Sigmoid colon (tissue), 7 donors: ENCODE data around the gene IL17RE. TPM values are rescaled to one million over a fixed set of nuclear protein-coding genes. Genes with fewer than 3 reads are reported as not detected.

Source experiments
- DNase-seq: peaks from one replicate; pipeline ENCODE4 v3.0.0-alpha.2; 2019
- H3K27ac ChIP-seq, 4 donors: fragments of 200-600 bp; sonication (generic); one replicate each; pipeline ENCODE4 v1.5.1; 2016 to 2019; ENCODE audit warnings: mild to moderate bottlenecking in 1 of 4
- H3K27me3 ChIP-seq, 3 donors: fragments of 200-600 bp; sonication (generic); one replicate each; pipeline ENCODE4 v1.5.1; 2019; ENCODE audit warnings: mild to moderate bottlenecking in 1 of 3
- H3K36me3 ChIP-seq, 4 donors: fragments of 200-600 bp; sonication (generic); one replicate each; pipeline ENCODE4 v1.5.1; 2016 to 2019
- H3K4me1 ChIP-seq, 4 donors: fragments of 200-600 bp; sonication (generic); one replicate each; pipeline ENCODE4 v1.5.1; 2017 to 2019
- H3K4me3 ChIP-seq, 4 donors: fragments of 200-600 bp; sonication (generic); one replicate each; pipeline ENCODE4 v1.5.1; 2017 to 2019; ENCODE audit warnings: mild to moderate bottlenecking in 2 of 4, moderate library complexity in 1 of 4
- H3K9me3 ChIP-seq, 4 donors: fragments of 200-600 bp in 3 of 4; sonication (generic) in 3 of 4; one replicate each; pipeline versions ENCODE4 v1.5.1 to v1.6.1; 2013 to 2019
- EP300 ChIP-seq, 4 donors: sonication (generic); formaldehyde crosslinking; IDR thresholded peaks; one replicate each; pipeline ENCODE4 v1.6.1; 2017; ENCODE audit warnings: antibody characterized with exemption in 4 of 4
- POLR2A ChIP-seq, 2 donors: fragments of 450-650 bp; IDR thresholded peaks; one replicate each; pipeline ENCODE4 v1.6.1; 2016; ENCODE audit warnings: antibody characterized with exemption in 2 of 2, mild to moderate bottlenecking in 2 of 2, moderate library complexity in 2 of 2
- POLR2AphosphoS5 ChIP-seq, 4 donors: sonication (generic); formaldehyde crosslinking; IDR thresholded peaks; one replicate each; pipeline ENCODE4 v1.6.1; 2017; ENCODE audit warnings: antibody characterized with exemption in 4 of 4
- WGBS, 2 donors: extraction: QIAGEN DNeasy Blood & Tissue Kit; methylation state at CpG; one replicate each; pipeline ENCODE4 v1.1.7; 2013; 5-methylcytosine and 5-hydroxymethylcytosine counted together
- intact Hi-C: fragments of 100-400 bp; cut with DNase I; formaldehyde crosslinking; loops from one replicate; pipeline ENCODE4 v1.15.1; 2023
- polyA plus RNA-seq, 3 donors: library from polyadenylated mRNA; stranded (reverse); fragments of 200-250 nt; gene quantifications; one replicate each; pipeline ENCODE4 v1.2.3, GENCODE V29; 2013
- total RNA-seq, 4 donors: library from RNA; depleted of rRNA; stranded (reverse); fragments of >200 nt; gene quantifications; one replicate each; pipeline ENCODE4 v1.1.0, GENCODE V29; 2016
- TF ChIP-seq, protein P1 (sequence below), 4 experiments: fragments of 450-650 bp in 3 of 4; fragments of 200-600 bp in 1 of 4; IDR thresholded peaks; one replicate each; pipeline ENCODE4 v1.5.1; 2016 to 2019; ENCODE audit warnings: antibody characterized with exemption in 4 of 4, mild to moderate bottlenecking in 3 of 4, moderate library complexity in 2 of 4
- donor health status: healthy with polysubstance abuse.
- donor health status: Bipolar disorder and iron deficiency.
- donor health status: healthy.

IL17RE gene
- total and polyA plus RNA-seq, 7 donors, result 0.68 to 46.3 (median 2.5) TPM

DNA sequence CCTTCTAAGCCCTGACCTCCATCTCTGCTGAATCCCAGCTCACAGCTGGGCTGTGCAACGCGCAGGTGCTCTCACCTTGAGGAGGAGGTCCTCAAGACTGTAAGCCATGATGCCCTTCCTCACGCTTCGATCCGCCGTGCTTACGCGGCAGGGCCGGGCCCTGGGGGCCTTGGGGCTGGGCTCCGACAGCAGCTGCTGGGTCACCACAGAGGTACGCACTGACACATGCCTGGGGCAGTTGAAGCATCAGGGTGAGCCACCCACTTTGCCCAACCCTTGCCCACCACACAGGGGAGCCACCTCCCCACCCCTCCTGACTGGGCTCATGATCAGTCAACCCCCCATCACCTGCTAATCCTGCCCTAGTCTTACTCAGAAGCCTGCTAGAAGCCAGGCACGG lies 25.7 kb upstream of the IL17RE start:
- H3K27ac ChIP-seq, result no peak overlapping the region
- H3K9me3 ChIP-seq, result no peaks in the 10 kb centered on the region
- H3K4me3 ChIP-seq, result no peak overlapping the region
- H3K4me1 ChIP-seq, result no peaks in the 10 kb centered on the region
- no peaks in the 10 kb centered on the region for H3K36me3 ChIP-seq
- TF ChIP-seq POLR2A (IDR thresholded peaks at IDR 0.05) (no peak), EP300 (IDR thresholded peaks at IDR 0.05) (no peak), POLR2AphosphoS5 (IDR thresholded peaks at IDR 0.05) (no peak)
- TF ChIP-seq, protein P1, sequence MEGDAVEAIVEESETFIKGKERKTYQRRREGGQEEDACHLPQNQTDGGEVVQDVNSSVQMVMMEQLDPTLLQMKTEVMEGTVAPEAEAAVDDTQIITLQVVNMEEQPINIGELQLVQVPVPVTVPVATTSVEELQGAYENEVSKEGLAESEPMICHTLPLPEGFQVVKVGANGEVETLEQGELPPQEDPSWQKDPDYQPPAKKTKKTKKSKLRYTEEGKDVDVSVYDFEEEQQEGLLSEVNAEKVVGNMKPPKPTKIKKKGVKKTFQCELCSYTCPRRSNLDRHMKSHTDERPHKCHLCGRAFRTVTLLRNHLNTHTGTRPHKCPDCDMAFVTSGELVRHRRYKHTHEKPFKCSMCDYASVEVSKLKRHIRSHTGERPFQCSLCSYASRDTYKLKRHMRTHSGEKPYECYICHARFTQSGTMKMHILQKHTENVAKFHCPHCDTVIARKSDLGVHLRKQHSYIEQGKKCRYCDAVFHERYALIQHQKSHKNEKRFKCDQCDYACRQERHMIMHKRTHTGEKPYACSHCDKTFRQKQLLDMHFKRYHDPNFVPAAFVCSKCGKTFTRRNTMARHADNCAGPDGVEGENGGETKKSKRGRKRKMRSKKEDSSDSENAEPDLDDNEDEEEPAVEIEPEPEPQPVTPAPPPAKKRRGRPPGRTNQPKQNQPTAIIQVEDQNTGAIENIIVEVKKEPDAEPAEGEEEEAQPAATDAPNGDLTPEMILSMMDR (IDR thresholded peaks at IDR 0.05), result no peak
- intact Hi-C loops, result no loop called here
- H3K27me3 ChIP-seq, result no peaks in the 10 kb centered on the region
- WGBS, 2 donors, result 93 to 94% methylated on average over 12 of the region's 12 CpGs
- DNase-seq, result no peak

DNA sequence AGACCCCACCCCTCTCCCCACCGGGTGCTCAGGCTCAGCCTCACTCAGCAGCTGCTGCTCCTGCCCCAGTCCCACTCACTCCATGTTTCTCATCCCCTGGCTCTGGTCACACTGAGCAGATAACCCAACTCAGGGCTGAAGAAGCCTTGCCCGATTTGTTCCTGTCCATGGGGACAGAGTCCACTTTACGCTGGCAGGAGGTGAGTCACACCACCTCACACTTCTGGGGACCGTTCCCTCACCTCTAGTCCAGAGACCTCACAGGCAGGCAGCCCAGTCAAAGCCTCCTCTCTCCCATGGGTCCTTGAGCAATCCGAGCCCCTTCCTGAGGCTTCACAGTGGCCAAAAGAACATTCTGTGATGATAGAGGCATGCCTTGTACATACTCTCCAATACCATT lies 23.9 kb upstream of the IL17RE start:
- Histone ChIP-seq H3K36me3 (no peaks in the 10 kb centered on the region), H3K27me3 (no peaks in the 10 kb centered on the region), H3K4me3 (no peak overlapping the region), H3K27ac (no peak overlapping the region), H3K4me1 (peaks cover 0 to 2% (median 2%) of the 10 kb centered on the region in 4 donors), H3K9me3 (no peaks in the 10 kb centered on the region)
- intact Hi-C loops, result no loop called here
- DNase-seq, result no peak
- TF ChIP-seq, protein P1 (IDR thresholded peaks at IDR 0.05), result no peak
- TF ChIP-seq POLR2AphosphoS5 (IDR thresholded peaks at IDR 0.05) (no peak), EP300 (IDR thresholded peaks at IDR 0.05) (no peak), POLR2A (IDR thresholded peaks at IDR 0.05) (no peak)
- 33 to 80% methylated on average over 5 of the region's 5 CpGs for WGBS, 2 donors

DNA sequence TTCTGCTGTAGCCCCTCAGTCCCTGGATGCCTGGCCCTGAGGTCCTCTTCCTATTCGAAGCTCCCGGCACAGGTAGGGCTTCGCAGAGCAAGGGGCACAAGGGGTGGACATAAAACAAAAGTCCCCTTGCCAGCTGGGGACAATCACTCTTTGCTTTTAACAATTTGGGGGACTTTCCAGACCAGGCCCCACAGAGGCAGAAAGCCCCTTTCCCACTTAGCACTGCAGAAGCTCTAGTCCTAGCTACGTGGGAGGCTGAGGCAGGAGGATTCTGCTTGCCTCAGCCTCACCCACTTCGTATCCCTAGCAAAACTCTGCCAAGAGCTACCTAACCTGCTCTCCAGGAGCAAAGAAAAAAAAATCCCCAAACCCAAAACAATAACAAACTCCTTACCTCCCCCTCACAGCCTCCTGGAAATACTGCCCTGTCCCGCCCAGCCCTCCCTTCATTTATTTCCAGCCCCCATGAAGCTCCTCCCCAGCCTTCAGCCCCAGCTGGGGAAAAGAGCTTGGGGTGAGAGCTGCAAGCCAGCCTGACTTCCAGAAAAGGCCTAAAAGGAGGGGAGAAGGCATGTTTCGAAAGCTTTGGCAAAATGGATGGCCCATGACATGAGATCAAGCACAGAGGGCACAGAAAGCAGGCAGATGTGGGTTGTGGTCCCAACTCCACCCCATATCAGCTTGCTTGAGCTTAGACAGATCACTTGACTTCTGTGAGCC lies 22.7 kb upstream of the IL17RE start, which contains the start of gene CIDEC:
Gene CIDEC, minus strand, starts transcription at position 424 of the 720 bp plus-strand sequence. CDS start 1,767 bp downstream, outside the sequence.
- Histone ChIP-seq H3K4me3 (no peak within 1 kb of the TSS), H3K36me3 (no peaks in the 10 kb centered on the region), H3K27ac (peak within 1 kb of the TSS in 2 of 4 donors; percentile 15 to 40), H3K27me3 (no peaks in the 10 kb centered on the region), H3K4me1 (peaks cover 0 to 15% (median 12%) of the 10 kb centered on the region in 4 donors), H3K9me3 (no peaks in the 10 kb centered on the region)
- TF ChIP-seq POLR2A (IDR thresholded peaks at IDR 0.05) (no peak), EP300 (IDR thresholded peaks at IDR 0.05) (no peak)
- 85 to 89% methylated on average over 7 of the region's 7 CpGs for WGBS, 2 donors
- intact Hi-C loops, result no loop called here
- DNase-seq, result no peak

DNA sequence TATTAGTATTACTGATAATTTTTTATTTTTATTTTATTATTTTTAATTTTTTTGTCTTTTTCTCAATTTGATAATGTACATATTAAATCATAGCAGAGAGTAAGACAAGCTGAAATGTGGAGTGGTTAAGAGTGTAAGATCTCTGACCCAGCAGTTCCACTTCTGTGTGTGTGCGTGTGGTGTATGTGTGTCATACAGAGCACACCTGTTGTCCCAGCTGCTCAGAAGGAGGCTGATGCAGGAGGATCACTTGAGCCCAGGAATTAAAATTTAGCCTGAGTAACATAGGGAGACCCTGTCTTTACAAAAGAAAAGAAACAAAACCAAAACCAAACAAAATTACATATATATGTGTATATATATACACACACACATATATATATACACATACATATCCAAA lies 21.2 kb upstream of the IL17RE start:
- no peak for DNase-seq
- Histone ChIP-seq H3K27me3 (no peaks in the 10 kb centered on the region), H3K4me3 (no peak overlapping the region), H3K27ac (no peak overlapping the region), H3K9me3 (no peaks in the 10 kb centered on the region), H3K4me1 (peaks cover 0 to 18% (median 13%) of the 10 kb centered on the region in 4 donors), H3K36me3 (no peaks in the 10 kb centered on the region)
- WGBS, 2 donors, result 88 to 90% methylated on average over 1 of the region's 1 CpG
- intact Hi-C loops, result no loop called here
- TF ChIP-seq EP300 (IDR thresholded peaks at IDR 0.05) (no peak), POLR2AphosphoS5 (IDR thresholded peaks at IDR 0.05) (no peak), POLR2A (IDR thresholded peaks at IDR 0.05) (no peak)
- TF ChIP-seq, protein P1 (IDR thresholded peaks at IDR 0.05), result no peak

DNA sequence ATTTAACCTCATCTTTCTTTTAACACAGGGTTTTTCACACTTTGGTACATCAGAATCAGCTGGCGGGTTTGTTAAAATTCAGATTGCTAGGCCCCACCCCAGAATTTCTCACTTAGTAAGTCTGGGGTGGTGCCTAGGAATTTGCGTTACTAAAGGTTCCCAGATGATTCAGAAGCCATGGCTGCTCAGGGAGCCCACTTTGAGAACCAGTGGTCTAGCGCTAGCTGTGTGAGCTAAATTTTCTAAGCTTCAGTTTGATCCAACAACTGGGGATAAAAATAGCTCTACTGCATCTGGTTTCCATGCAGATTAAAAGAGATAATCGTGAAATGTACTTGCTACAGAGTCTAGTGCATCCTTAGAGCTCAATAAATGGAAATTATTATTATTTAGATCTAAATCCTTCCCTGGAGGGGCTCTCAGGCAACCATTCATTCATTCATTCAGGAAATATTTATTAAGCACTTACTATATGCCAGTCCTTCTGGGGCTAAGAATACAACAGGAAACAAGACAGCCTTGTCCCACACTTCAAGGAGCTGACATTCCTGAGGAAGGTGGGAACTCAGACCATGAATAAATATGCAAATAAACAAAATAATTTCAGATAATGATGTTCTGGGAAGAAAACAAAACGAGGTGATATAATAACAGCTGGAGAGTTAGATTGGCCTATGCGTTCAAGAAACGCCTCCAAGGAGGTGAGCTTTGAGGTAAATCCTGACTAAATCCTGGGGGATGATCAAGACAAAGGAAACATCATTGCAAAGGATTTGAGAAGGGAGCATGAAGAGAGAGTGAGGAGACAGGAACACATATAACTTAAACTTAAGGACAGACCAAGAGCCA lies 18.7 kb upstream of the IL17RE start:
- H3K27me3 ChIP-seq, result no peaks in the 10 kb centered on the region
- H3K27ac ChIP-seq, result peak overlapping the region in 3 of 4 donors; percentile 41 to 71 (median 53)
- H3K4me1 ChIP-seq, result peaks cover 0 to 18% (median 13%) of the 10 kb centered on the region in 4 donors
- 85 to 87% methylated on average over 7 of the region's 7 CpGs for WGBS, 2 donors
- H3K9me3 ChIP-seq, result no peaks in the 10 kb centered on the region
- TF ChIP-seq, protein P1 (IDR thresholded peaks at IDR 0.05), result no peak
- TF ChIP-seq POLR2A (IDR thresholded peaks at IDR 0.05), result no peak
- no peak for DNase-seq
- intact Hi-C loops, result no loop called here
- no peak overlapping the region for H3K4me3 ChIP-seq
- no peaks in the 10 kb centered on the region for H3K36me3 ChIP-seq
